NCI-H1105 treated with DMSO at 0.1 percent for 48 hours (cell line): Measurements from ENCODE around the gene SORCS2.

Source experiments
- DNase-seq: peaks from one replicate; lab custom pipeline; 2025; lab: John Stamatoyannopoulos, UW

Gene SORCS2

DNA sequence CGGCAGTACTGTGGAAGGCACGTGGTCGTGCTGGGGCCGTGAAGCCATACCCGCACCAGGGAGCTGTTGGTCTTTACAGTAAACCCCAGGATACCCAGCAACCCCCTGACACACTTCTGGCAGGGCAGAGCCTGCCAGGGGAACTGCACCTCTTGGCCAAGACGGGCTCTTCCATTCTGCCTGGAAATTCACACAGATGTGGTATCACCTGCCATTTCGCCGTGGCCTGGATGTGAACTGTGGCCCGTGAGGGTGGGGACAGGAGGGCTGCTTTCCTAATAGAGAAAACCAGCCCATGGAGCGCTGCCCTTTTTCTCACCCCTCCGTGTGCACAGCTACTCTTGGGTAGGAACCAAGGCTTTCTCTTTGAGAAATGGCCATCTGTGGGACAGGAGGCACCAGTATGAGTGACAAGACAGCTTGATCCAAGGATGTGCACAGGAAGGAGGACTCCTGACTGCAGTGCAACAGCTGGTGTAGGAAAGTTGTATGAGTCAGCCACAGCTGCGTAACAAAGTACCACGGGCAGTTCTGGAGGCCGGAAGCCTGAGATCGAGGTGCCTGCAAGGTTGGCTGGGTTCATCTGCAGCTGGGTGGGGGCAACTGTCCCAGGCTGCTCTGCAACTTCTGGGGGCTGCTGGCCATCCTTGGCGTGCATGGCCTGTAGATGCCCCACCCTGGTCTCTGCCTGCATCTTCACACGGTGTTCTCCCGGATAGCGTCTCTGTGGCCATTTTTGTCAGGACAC is 146.7 kb downstream of the SORCS2 start:
- no peak for DNase-seq

DNA sequence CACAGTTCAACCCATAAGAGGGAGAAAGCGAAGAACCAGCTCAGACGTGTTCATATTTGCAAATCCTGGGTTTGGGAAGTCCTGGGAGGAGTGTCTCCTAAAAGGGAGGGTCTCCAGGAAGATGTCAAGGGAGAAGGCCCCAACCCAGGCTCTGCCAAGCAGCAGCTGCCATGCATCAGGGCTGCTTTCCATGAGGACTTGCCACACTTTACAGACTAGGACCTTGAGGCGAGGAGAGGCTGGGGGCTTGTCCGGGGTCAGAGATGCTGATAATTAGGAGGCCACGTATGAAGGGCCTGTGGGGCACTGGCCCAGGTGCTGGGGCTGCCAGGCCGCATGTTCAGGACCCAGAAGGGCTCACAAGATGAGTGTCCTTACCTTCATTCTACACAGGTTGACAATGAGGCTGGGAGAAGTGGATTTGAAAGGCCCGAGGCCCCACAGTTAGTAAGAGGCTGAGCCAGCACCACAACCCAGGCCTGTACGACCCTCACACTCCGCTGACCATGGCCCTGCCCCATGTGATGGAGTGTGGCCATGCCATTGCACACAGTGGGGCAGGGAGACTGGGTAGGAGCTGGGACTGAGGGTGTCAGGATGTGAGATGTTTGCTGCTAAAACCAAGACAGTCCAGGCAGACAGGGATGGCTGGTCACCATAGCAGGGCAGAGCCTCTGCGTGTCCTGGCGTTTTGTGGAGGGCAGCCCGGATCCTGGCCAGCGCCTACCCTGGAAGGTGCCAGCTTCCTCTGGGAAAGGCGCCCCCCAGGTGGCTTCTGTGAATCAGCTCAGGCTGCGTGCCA is 147.6 kb downstream of the SORCS2 start:
- DNase-seq, result no peak

DNA sequence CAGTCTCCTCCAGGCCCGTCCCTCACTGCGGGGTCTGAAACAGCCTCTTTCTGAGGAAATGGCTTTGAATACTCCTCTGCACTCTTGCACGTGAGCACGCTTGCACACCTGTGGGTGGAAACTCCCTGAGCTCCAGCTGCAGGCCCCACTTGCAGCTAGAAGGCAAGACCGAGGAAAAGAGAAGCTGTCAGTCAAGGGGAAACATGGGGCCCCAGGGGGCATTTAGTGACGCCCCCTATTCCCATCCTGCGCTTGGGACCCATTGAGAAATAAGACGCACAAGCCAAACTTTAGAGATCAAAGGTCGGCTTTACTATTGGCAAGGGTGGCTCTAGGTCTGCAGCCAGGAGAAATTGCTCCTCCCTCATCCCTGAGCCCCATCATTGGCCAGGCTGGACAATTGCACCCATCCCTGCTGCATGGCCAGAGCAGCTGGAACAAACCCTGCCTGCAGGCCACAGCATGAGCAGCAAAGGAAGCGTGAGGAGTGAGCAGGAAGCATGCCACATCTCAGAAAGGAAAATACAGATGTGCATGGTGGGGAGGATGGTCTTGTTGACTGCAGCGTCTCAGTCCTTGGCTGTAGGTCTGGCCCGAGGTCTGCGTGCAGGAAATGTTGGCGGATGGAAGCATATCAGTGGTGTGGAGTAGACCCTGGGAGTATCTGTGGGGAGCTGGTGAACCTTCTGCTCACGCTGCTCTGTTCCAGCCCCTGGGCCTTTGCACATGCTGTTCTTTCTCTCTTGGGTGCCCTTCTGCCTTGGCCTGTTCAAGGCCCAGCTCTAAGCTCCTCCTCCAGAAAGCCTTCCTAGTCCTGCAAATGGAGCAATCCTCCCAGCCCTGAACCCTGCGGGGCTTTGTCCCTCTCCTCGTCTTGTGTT is 148.5 kb downstream of the SORCS2 start:
- DNase-seq, result no peak

DNA sequence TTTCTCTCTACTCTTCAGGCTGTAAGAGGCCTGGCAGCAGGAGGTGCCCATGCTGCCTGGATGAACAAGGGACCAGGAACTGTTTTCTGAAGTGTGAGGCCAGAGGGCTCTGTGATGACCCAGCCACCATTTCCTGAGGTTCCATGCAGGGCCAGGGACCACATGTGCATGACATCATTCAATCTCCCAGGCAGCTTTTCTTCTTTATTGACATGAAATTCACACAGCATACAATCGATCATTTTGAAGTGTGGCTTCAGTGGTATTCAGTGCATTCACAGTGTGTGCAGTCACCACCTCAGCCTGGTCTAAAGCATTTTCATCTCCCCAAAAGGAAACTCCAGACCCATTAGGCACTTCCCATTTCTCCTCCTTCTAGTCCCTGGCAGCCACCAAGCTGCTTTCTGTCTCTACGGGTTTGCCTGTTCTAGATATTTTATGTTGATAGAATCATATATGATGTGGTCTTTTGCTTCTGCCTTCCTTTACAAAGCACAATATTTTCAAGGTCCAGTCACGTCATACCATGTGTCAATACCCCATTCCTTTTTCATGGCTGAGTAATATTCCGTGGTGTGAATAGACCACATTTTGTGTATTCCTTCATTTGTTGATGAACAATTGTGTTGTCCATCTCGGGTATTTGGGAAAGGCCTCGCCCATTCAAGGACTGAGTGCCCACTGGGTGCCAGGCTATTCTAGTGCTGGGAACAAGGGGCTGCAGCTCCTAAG is 149.3 kb downstream of the SORCS2 start:
- DNase-seq, result no peak

DNA sequence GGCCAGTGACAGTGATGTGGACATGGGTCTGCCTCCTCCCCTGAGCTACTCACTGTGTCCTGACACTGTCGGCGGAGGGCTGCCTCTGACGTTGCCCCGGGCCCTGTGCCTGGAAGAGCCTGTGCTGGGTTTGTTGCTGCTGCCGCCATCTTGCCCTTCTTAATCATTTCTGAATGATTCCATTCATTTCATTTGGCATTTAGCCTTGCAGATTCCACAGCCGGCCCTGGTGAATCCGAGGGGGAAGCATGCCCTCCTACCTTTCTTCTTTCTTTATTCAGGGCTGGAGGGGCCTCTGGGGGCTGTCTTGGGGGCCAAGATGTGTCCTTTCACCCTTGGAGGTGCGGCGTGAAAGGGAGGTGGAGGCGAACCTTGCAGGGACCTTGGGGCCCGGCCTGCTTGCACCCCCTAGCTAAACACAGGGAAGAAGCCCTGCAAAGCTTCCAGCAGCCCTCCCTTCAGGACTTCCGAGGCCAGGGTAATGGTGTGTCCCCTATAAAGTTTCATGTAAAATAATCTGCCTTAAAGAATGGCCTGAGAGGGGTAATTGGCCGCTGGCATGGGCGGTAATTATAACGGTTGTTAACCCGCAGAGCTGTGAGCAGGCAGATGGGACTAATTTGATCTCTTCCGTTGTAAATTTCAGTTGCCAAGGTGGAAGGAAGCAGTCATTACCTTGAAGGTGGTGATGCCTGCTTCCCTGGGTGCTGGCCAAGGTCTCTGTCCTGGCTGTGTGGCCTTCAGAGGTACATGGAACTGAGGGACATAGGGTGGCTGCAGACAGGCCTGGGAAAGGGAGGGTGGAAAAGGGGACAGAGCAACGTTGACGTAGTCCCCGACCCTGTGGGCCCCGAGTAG is 150.1 kb downstream of the SORCS2 start:
- DNase-seq, result no peak

DNA sequence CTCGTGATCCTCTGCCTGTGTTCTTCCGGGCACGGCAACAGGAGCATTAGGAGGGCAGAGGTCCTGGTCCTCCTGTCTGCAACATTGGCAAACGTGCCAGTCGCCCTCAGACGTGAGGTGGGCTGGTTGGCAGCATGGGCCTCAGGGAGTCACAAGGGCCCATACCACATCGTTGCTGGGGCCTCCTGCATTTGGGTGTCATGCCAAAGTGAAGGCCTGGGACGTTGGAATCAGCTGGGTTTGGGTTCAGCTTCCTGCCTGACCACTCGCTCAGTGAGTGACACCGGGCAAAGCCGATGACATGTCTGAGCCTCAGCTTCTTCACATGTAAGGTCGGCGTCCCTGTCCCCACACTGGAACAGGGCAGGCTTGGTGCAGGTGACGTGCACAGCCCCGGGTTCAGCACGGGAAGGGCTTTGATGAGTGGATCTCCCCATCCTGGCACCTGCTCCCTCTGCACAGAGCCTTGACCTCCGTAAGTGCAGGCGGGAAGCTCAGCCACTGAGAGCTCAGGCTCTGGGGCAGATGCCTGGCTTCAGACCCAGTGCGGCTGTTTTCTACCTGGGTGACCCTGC is 150.8 kb downstream of the SORCS2 start:
- no peak for DNase-seq

DNA sequence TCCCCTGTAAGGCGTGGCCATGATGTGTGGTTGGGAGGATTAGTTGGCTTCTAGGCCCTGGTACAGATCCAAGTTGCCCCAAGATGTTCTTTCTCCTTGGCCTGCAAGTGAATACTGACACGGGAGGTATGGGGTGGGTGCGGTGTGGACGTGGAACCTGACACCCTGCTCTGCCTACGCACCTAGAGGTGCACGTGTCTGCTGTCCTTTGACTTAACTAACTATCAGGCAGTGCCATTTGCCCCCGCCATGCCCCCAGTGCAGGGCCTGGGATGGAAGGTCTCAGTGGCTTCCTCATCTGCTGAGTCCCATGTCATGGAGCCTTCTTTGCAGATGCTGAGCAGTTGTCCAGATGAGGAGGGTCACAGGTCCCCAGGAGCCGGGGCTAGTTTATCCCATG is 151.6 kb downstream of the SORCS2 start:
- no peak for DNase-seq

DNA sequence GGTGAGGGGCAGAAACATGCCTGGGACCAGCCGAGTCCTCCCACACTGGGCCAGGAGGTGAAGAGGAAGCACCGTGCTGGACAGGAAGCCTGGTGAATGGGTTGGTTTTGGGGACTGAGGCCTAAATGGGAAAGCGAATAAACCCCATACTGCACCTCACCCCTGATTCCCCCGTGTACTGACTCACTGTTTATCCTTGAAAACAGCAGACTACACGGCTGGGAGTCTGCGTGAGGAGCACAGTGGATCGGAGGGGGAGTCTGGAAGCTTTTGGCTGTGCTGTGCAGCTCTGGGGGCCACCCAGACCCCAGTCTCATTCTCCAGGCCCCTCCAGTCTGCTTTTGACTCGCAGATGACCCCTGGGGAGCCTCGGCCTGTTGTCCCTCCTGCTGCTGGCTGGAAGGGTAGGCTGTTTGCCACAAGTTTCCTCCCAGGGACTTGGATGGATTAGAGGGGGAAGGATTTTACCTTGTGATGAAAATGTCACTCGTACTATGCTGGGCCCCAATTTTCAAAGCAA is 152.4 kb downstream of the SORCS2 start:
- DNase-seq, result no peak

DNA sequence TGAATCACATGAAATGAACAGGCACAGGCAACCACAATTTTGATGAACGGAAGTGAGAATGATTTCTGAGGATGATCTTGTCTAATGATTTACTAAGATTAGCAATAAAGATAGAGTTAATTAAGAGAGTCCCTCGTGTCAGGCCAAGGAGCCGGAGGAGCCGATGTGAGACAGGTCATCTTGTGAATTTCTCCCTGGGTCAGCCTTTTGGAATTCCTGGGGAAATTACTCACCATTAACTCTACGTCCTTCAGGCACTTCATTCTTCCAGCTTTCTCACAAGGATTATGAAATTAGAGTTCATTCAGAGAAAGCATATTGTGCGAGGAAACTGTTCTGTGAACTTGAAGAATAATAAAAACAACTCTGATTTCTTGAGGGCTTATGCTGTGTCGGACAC is 155.6 kb downstream of the SORCS2 start:
- DNase-seq, result no peak

DNA sequence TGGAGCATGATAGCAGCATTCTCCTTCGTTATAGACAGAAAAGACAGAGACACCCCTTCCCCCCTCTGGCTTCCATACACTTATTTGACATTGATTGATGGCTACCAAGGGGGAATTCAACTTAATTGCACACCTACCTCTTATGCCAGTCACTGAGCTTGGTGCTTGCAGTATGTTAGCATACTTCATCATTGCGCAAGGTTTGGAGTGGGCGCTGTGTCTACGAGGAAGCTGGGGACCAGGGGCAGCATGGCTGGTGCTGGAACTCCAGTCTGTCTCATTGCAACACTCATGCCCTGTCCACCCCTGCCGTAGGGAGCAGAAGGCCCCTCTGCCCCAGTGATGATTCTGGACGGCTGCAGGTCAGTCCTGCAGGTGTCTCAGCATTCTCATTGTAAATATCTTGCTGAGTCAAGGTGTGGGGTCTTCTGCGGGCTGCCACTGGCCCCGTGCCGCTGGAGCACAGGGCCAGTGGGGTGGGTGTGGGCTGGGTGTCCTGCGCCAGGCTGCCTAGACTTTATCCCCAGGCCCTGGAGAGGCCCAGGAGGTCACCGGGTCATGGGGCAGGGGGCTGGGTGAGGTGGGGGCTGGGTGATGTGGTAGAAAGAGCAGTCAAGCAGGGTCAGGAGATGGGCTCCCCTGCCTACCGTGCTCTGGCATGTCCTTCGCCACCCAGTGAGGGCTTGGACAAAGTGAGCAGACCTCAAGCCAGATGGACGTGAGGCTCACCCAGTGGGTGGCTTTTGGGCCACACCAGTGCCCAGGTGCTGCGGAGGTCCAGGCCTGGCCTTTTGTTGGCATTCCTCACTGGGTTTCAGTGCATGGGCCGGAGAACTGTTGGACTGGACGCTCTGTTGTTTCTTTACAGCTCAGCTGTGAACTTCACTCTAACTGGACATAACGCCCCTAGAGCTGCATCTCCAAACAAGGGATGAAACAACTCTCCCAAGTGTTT is 156.9 kb downstream of the SORCS2 start:
- DNase-seq, result no peak

DNA sequence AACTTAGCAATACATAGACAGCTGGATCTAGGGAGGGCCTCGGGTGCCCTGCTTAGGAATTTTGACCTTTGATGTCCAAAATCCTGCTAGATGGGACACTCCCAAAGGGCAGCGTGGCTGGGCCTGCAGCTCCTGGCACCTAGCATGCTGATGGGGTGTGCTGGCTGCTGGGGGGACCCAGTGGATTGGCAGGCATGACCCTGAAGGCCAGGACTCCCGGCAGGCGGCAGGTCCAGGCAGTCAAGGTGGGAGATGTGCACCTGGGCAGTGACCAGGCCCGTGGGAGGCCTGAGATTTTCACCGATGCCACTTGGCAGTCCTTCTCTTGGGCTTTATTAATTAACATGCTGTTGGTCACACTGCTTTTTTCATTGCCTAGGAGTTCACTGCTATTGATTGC is 158.1 kb downstream of the SORCS2 start:
- DNase-seq, result no peak

DNA sequence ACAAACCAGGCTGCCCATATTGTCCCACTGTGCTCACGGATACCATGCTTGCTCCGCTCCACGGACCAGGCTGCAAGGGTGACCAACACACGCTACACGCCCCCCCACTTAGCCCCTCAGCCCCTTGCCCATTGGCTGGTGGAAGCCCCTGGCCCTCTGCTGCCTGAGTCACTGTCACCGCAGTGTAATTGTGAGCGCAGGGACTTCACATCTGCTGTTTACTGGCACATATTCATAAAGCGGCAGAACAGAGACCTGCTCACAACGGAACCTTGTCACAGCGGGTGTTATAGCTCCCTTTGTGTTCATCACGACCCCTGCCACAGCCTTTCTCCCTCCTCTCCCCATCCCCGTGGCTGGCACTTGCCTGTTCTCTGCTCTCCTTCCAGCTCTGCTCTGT is 158.7 kb downstream of the SORCS2 start:
- DNase-seq, result no peak

DNA sequence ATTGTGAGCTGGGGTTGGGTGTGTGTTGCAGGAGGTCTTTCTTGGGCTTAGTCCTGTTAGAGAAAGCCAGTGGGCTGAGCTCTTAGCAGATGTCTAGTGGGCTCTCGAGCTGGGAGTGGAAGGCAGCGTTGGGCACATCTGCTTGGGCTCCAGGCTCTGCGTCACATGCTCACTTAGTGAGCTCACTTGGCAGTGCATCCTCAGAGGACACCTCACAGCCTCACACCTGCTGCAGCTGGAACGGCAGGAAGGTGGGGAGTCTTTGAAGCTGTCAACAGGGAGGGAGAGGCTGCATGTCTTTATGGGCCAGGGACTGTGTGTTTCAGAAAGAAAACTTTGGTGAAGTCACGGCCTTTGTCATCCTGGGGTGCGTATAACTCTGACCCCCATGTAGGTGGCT is 160.1 kb downstream of the SORCS2 start:
- peak; percentile 69 for DNase-seq

DNA sequence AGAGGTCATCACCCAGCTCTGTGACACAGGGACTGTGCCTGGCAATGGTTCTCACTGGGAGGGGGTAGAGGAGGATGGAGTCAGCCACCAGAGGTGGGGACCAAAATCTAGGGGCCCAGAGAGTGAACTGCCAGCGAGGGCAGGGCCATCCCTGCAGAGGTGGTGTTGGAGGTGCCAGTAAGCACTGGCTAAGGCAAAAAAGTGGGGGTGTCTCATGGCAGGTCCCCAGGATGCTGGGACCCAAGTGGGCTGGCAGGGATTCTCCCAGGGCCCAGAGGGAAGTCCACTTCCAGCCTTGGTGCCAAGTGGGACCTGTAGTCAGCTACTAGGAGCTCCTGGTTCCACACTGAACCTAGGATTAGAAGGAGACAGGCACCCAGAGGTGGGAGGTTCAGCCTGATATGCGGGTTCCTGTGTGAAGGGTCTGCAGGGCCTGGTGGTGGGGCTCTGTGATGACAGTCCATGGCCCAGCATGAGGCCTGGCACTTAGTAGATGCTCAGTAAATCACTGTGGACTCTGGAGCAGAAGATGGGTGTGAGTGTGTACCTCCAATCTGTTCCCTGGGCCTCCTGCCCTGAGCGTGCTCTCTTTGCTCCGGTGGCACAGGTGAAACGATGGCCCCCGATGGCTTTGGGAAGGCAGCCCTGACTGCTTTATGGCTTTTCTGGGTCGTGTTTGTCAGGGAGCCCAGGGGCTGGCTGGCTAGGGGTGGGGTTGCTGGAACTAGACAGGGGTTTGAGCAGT is 160.9 kb downstream of the SORCS2 start:
- no peak for DNase-seq

DNA sequence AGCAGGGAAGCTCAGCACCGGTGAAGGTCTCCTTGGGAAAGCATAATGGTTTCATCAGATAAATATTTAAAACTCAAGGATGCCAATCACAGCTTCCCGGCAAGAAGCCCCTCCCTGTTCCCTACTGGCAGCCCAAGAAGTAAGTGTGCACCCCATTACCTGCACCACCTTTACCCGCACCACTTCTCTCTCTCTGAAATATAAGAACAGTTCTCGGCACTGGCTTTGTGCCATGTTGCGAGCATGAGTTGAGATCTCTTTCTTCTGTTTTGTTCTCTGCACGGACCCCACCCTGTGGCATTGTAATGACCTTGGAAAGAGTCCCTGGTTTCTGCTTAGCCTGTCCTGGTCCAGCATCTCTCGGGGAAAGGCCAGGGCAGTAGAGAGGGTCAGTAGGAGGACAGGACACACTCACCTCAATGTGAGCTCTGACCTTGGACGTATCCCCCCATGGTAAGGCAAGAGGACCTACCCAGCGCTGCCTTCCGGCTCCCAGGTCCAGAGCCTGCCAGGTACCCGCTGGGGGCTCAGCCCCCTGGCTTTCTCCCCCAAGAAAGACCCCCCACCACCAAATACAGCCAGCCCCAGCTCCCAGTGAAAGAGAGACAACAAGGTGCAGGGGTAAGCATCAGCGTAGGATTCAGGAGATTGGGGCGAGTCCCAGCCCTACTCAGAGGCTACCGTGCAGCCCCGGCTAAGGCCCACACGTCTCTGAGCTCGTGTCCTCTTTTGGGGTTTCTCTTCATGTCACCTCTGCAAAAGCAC is 161.7 kb downstream of the SORCS2 start:
- no peak for DNase-seq

DNA sequence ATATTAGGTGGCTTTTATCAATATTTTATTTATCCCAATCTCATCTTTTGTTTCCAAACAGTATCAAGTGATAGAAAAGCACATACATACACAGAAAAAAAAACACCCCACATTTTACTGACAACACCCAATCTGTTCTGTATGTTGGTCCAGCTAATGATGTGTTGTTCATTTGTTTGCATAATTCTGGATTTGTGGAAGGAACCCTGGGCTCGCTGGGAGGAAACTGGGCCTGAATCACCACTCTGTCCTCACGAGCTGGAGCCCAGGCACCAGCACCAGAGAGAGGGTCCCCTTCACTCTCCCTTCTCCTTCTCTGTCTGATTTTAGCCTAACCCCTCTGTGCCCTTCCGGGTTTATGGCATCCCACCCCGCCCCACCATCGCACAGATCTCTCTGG is 162.6 kb downstream of the SORCS2 start:
- DNase-seq, result no peak

DNA sequence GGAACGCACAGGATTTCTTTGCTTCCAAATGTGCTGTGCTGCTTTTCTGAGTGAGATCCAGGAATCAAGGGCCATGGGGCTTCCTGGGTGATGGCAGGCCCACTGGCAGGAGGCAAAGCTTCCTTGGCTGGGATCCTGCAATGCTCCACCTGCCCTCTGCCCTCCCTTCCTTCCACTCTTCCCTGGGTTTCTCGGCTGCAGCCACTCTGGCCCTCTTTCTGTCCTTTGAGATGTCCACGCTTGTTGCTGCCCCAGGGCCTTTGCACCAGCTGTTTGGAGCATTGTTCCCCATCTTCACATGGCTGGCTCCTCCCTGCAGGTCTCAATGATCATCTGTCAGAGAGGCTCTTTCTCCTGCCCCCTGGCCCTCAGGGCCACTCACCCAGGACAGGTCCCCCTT is 163.5 kb downstream of the SORCS2 start:
- no peak for DNase-seq
